GM10847 (cell line): ENCODE data around the gene SEPTIN14.
"Not testable (repeated sequence)": the region's sequence is repeated elsewhere in the genome, so short reads cannot be mapped to it uniquely, and the experiment has no call there.

Source experiments
- POLR2A ChIP-seq: IDR thresholded peaks from 2 replicates; pipeline ENCODE4 v1.6.1; 2011; ENCODE audit not compliant: insufficient read length; ENCODE audit errors: extremely low read depth

The SEPTIN14 gene

DNA sequence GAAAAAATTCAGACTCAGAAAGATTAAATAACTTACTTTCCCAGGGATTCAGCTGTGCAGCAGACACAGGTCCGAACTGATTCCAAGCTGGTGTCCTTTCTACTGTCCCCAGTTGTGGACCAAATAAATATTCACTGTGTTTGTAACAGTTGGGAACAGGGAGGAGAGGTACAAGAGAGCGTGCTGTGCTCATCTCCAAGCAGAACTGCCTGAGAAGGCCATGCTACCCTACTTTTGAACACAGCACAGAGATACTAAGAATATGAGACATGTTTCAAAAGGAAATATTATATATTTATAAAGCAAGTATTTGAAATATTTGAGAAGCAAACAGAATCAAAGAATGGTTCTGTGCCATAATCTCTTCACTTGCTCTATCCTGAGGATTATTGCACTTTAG lies at the start of gene SEPTIN14:
Gene SEPTIN14 (minus strand): TSS at position 101 of the 400 bp plus-strand sequence. CDS start 756 bp downstream, outside the sequence.
- TF ChIP-seq POLR2A: not testable (repeated sequence)

- TF ChIP-seq POLR2A: no peak
Observed at GRCh38 chr7:55903985-55904759, 41.6 kb upstream of the SEPTIN14 start.

GRCh38 chr7:55898287-55898686 lies 35.7 kb upstream of the SEPTIN14 start:
- no peak for TF ChIP-seq POLR2A

- no peak for TF ChIP-seq POLR2A
Observed at GRCh38 chr7:55895021-55895420, 32.5 kb upstream of the SEPTIN14 start.

DNA sequence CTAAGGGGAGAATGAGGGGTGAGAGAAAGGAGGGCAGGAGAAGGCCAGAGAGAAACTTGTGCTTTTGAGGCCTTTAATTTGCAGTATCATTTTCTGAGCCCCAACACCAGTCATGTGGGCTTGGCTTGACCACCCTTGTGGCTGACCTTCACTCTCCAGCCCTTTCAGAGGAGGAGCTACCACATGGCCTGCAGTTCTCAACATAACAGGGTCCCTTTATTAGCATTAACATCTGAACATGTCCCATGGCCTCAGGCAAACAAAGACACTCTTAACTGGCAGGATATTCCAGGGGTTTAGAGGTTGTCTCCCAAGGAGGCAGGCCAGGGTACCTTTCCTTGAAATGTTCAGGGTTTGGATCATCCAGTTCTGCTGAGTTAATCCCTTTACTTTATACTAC lies 31.4 kb upstream of the SEPTIN14 start:
- no peak for TF ChIP-seq POLR2A

GRCh38 chr7:55887821-55888247 lies 25.3 kb upstream of the SEPTIN14 start:
- no peak for TF ChIP-seq POLR2A

- no peak for TF ChIP-seq POLR2A
Observed at GRCh38 chr7:55884321-55884720, 21.8 kb upstream of the SEPTIN14 start.

GRCh38 chr7:55878691-55879090 lies 16.1 kb upstream of the SEPTIN14 start:
- no peak for TF ChIP-seq POLR2A

GRCh38 chr7:55877308-55877707 lies 14.8 kb upstream of the SEPTIN14 start:
- TF ChIP-seq POLR2A: no peak

DNA sequence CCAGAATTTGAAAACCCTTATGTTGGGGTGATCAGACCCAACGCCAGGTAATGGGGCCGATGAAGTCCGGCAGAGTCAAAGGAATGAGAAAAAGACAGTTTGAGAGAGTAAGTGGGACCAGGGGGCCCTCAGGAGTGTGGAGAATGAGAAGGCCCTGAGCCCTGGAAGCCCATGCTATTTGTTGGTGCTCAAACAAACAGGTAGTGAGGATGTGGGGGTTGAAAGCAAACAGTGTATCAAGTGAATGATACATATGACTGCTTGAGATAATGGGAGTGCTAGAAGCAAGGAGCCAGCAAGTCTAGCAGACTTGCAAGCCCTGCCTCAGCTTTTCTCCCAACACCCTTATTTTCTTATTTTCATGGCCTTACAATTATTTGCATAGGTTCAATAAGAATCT lies 11.2 kb upstream of the SEPTIN14 start:
- TF ChIP-seq POLR2A: no peak

GRCh38 chr7:55871932-55872485 lies 9.5 kb upstream of the SEPTIN14 start:
- TF ChIP-seq POLR2A: no peak

DNA sequence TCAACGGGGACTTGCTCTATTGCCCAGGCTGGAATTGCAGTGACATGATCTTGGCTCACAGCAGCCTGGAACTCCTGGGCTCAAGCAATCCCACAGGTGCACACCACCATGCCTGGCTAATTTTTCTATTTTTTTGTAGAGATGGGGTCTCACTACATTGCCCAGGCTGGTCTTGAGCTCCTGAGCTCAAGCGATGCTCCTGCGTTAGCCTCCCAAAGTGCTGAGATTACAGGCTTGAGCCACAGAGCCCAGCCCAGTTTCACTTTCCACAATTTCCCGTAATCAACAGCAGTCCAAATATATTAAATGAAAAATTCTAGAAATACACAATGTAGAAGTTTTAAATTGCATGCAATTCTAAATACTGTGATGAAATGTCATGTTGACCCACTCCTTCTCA lies 24.0 kb downstream of the SEPTIN14 start:
- TF ChIP-seq POLR2A: no peak

GRCh38 chr7:55827577-55827976 lies 35.0 kb downstream of the SEPTIN14 start:
- no peak for TF ChIP-seq POLR2A

GRCh38 chr7:55818686-55819085 lies 43.9 kb downstream of the SEPTIN14 start:
- TF ChIP-seq POLR2A: no peak

DNA sequence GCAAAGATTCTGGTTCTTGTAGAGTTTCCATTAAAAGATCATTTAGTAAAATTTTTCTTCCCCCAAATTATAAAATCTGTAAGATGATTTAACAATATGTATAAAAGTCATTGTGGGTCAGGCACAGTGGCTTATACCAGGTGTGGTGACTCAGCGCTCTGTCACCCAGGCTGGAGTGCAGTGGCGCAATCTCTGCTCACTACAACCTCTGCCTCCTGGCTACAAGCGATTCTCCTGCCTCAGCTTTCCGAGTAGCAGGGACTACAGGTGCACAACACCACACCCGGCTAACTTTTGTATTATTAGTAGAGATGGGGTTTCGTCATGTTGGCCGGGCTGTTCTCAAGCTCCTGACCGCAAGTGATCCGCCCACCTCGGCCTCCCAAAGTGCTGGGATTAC lies 68.0 kb downstream of the SEPTIN14 start:
- TF ChIP-seq POLR2A: no peak

- no peak for TF ChIP-seq POLR2A
Observed at GRCh38 chr7:55792048-55792447, 70.5 kb downstream of the SEPTIN14 start.

GRCh38 chr7:55787796-55788195 lies 74.8 kb downstream of the SEPTIN14 start:
- TF ChIP-seq POLR2A: no peak
